HCT116 (cell line): ENCODE data around the gene PCP2. TPM values are rescaled to one million over a fixed set of nuclear protein-coding genes. Genes with fewer than 3 reads are reported as not detected.

Experiments
- ATAC-seq: fragments of 200-7000 bp; cut with Tn5 transposase; 2 replicates; pipeline ENCODE4 v1.9.1; 2020; ENCODE audit warnings: mild to moderate bottlenecking, moderate library complexity
- BruUV-seq: library from RNA; stranded (reverse); fragments of 400-500 nt; replicated peaks from 2 replicates; lab custom pipeline; 2021; lab: Mats Ljungman, UMichigan
- CTCF ChIA-PET: fragments of 300-600 bp; sonication (Branson Sonifier 250); formaldehyde crosslinking; loops from one replicate; lab custom pipeline; 2021; ENCODE audit warnings: antibody characterized with exemption; lab: Charles Lee
- POLR2A ChIA-PET: fragments of 300-600, 350-600 bp; sonication (Branson Sonifier 250); formaldehyde crosslinking; loops from one replicate; lab custom pipeline; 2021; ENCODE audit warnings: antibody characterized with exemption; lab: Charles Lee
- RAD21 ChIA-PET, 2 experiments: fragments of 300-600 bp; sonication (Branson Sonifier 250); formaldehyde crosslinking; loops; one replicate each; lab custom pipeline; 2023; ENCODE audit warnings: low total read pairs in 2 of 2; ENCODE audit not compliant: uncharacterized antibody in 2 of 2, unreplicated experiment in 2 of 2, low non-redundant PET in 1 of 2; lab: Charles Lee
- DNase-seq: peaks from one replicate; pipeline ENCODE4 v3.0.0-alpha.2; 2010; ENCODE audit warnings: low read depth, low spot score
- H2AFZ ChIP-seq: fragments of 200-600 bp; shearing (Covaris generic), sonication (generic); 2 replicates; pipeline ENCODE4 v1.6.1; 2017; ENCODE audit warnings: low read depth, mixed run types, mixed read lengths, antibody characterized with exemption, low read length; ENCODE audit not compliant: poor library complexity, severe bottlenecking
- H3K27ac ChIP-seq: 2 replicates; pipeline ENCODE4 v1.5.1; 2012; ENCODE audit warnings: low read depth, low read length
- H3K27me3 ChIP-seq: fragments of 200-600 bp; sonication (generic); 2 replicates; pipeline ENCODE4 v1.6.1; 2016; ENCODE audit warnings: mixed run types, low read length, mixed read lengths; ENCODE audit not compliant: insufficient read depth
- H3K36me3 ChIP-seq, 2 experiments: fragments of 200-500 bp in 1 of 2; fragments of 200-600 bp in 1 of 2; sonication (Bioruptor generic) in 1 of 2; sonication (generic) in 1 of 2; 2 replicates each; pipeline versions ENCODE4 v1.5.1 to v1.6.1; 2014 to 2016; ENCODE audit warnings: low read length in 2 of 2, inconsistent platforms in 1 of 2, mixed read lengths in 1 of 2, mixed run types in 1 of 2; ENCODE audit not compliant: insufficient read depth in 2 of 2, control insufficient read depth in 1 of 2
- H3K4me1 ChIP-seq, 2 experiments: fragments of 200-600 bp in 1 of 2; sonication (generic) in 1 of 2; 2 replicates each; pipeline versions ENCODE4 v1.5.1 to v1.6.1; 2012 to 2017; ENCODE audit warnings: low read length in 2 of 2, inconsistent platforms in 1 of 2, mild to moderate bottlenecking in 1 of 2, mixed read lengths in 1 of 2, mixed run types in 1 of 2, moderate library complexity in 1 of 2; ENCODE audit not compliant: insufficient read depth in 2 of 2, control insufficient read depth in 1 of 2
- H3K4me2 ChIP-seq: fragments of 200-600 bp; sonication (generic); 2 replicates; pipeline ENCODE4 v1.6.1; 2017; ENCODE audit warnings: mixed run types, low read length, mixed read lengths
- H3K4me3 ChIP-seq, 2 experiments: fragments of 200-600 bp in 1 of 2; sonication (generic) in 1 of 2; replicated peaks in 1 of 2; 2 replicates each; pipeline ENCODE4 v1.5.1; 2011 to 2016; ENCODE audit warnings: low read length in 2 of 2, control low read depth in 1 of 2, low read depth in 1 of 2, mild to moderate bottlenecking in 1 of 2, mixed read lengths in 1 of 2, mixed run types in 1 of 2
- H3K79me2 ChIP-seq: fragments of 200-600 bp; sonication (generic); 2 replicates; pipeline ENCODE4 v1.6.1; 2017; ENCODE audit warnings: mild to moderate bottlenecking, mixed run types, low read length, moderate library complexity, mixed read lengths; ENCODE audit not compliant: insufficient read depth
- H3K9ac ChIP-seq: fragments of 200-600 bp; sonication (generic); 2 replicates; pipeline ENCODE4 v1.6.1; 2016; ENCODE audit warnings: low read length, mixed read lengths
- H3K9me2 ChIP-seq: fragments of 200-600 bp; sonication (generic), shearing (Covaris generic); 2 replicates; pipeline ENCODE4 v1.6.1; 2017; ENCODE audit warnings: mixed run types, mild to moderate bottlenecking, moderate library complexity; ENCODE audit not compliant: insufficient read depth
- H3K9me3 ChIP-seq, 2 experiments: fragments of 200-500 bp in 1 of 2; fragments of 200-600 bp in 1 of 2; sonication (Bioruptor generic) in 1 of 2; sonication (generic) in 1 of 2; 2 replicates each; pipeline ENCODE4 v1.6.1; 2014 to 2017; ENCODE audit warnings: low read length in 2 of 2, mixed read lengths in 2 of 2, inconsistent platforms in 1 of 2, low read depth in 1 of 2, mild to moderate bottlenecking in 1 of 2, mixed run types in 1 of 2, moderate library complexity in 1 of 2; ENCODE audit not compliant: control insufficient read depth in 1 of 2, insufficient read depth in 1 of 2
- H4K20me1 ChIP-seq: fragments of 200-600 bp; sonication (generic), shearing (Covaris generic); 2 replicates; pipeline ENCODE4 v1.6.1; 2017; ENCODE audit warnings: mixed run types, mild to moderate bottlenecking, moderate library complexity; ENCODE audit not compliant: insufficient read depth
- ATF3 ChIP-seq: IDR thresholded peaks from 2 replicates; pipeline ENCODE4 v1.6.1; 2012
- EZH2 ChIP-seq: fragments of 200-600 bp; sonication (generic); IDR thresholded peaks from 2 replicates; pipeline ENCODE4 v1.6.1; 2017; ENCODE audit warnings: antibody characterized with exemption, mixed run types
- FOSL1 ChIP-seq: IDR thresholded peaks from 2 replicates; pipeline ENCODE4 v1.6.1; 2012; ENCODE audit warnings: low read depth
- POLR2AphosphoS5 ChIP-seq: IDR thresholded peaks from 2 replicates; pipeline ENCODE4 v1.6.1; 2011; ENCODE audit warnings: mild to moderate bottlenecking, low read depth, low read length, moderate library complexity
- RAD21 ChIP-seq: IDR thresholded peaks from 2 replicates; pipeline ENCODE4 v1.6.1; 2012; ENCODE audit warnings: low read depth, mild to moderate bottlenecking
- REST ChIP-seq: IDR thresholded peaks from 2 replicates; pipeline ENCODE4 v1.6.1; 2012; ENCODE audit warnings: low read depth
- SP1 ChIP-seq: IDR thresholded peaks from 2 replicates; pipeline ENCODE4 v1.6.1; 2012; ENCODE audit warnings: low read depth
- ZBTB33 ChIP-seq: IDR thresholded peaks from 2 replicates; pipeline ENCODE4 v1.6.1; 2011; ENCODE audit warnings: mild to moderate bottlenecking, low read length, moderate library complexity; ENCODE audit not compliant: insufficient replicate concordance; ENCODE audit errors: extremely low read depth
- intact Hi-C: fragments of 100-400 bp; cut with micrococcal nuclease; formaldehyde crosslinking; loops from 2 replicates; pipeline ENCODE4 v1.10.0; 2022
- total RNA-seq: library from RNA; stranded (reverse); gene quantifications from one replicate; pipeline ENCODE4 v1.2.1, GENCODE V29; 2021; ENCODE audit not compliant: unreplicated experiment

PCP2 gene
- total RNA-seq, 1 experiment from 2014 or later = 0.32 TPM

GRCh38 chr19:7674010-7675005 is 40.8 kb upstream of the PCP2 start:
- H3K36me3 ChIP-seq = no peaks in the 10 kb centered on the region
- peaks cover 0 to 3% of the 10 kb centered on the region in 2 experiments; a peak in 1 of 4 replicates for H3K9me3 ChIP-seq
- no peaks in the 10 kb centered on the region for H3K9me2 ChIP-seq
- peak overlapping the region; percentile 71 for H2AFZ ChIP-seq
- no peaks in the 10 kb centered on the region for H3K79me2 ChIP-seq
- no peaks in the 10 kb centered on the region for H4K20me1 ChIP-seq
- DNase-seq (peak; percentile 72), ATAC-seq (peak; percentile 99)
- H3K4me3 ChIP-seq = no peak overlapping the region
- ChIA-PET RAD21 (interaction anchor here in 1 of 2 experiments (0.7 kb wide), 1 partner anchor 106 kb away, joined by 3 read pairs; no protein-coding TSS in a partner anchor), CTCF (interaction anchor here (1.5 kb wide), 1 partner anchor 106 kb away, joined by 8 read pairs; no protein-coding TSS in a partner anchor), POLR2A (interaction anchor here (0.8 kb wide), 1 partner anchor 179 kb away, joined by 3 read pairs; no protein-coding TSS in a partner anchor)
- no peak for TF ChIP-seq ZBTB33
- TF ChIP-seq SP1 = peak; percentile 38; the same call in 1 of the 2 replicates
- intact Hi-C loops = no loop called here
- H3K9ac ChIP-seq = no peak overlapping the region
- no peaks in the 10 kb centered on the region for H3K27me3 ChIP-seq
- H3K27ac ChIP-seq = no peak overlapping the region
- H3K4me2 ChIP-seq = peak overlapping the region; percentile 44
- H3K4me1 ChIP-seq = peaks cover 3 to 11% of the 10 kb centered on the region in 2 experiments; a peak in 3 of 4 replicates
- no TSS peak for BruUV-seq

DNA sequence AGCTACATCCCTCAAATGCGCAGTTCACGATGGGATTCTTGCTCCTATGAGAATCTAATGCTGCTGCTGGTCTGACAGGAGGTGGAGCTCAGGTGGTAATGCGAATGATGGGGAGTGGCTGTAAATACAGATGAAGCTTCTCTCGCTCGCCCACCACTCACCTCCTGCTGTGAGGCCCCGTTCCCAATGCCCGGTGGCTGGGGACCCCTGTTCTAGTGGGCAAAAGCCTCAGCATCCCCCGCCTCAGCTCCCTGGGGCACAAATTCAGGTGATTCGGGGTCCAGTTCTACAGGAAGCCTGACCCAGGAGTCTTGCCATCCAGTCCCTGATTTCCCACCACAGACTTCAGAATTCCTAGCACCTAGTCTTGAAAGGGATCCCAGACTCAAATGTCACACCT is 39.0 kb upstream of the PCP2 start:
- POLR2A ChIA-PET = no interaction called here
- no peak overlapping the region for H3K4me3 ChIP-seq
- no peak overlapping the region for H2AFZ ChIP-seq
- H3K9me3 ChIP-seq = peaks cover 0 to 3% of the 10 kb centered on the region in 2 experiments; a peak in 1 of 4 replicates
- no peaks in the 10 kb centered on the region for H3K27me3 ChIP-seq
- CTCF ChIA-PET = no interaction called here
- no TSS peak for BruUV-seq
- intact Hi-C loops = no loop called here
- ATAC-seq (no peak), DNase-seq (no peak)
- H3K9me2 ChIP-seq = no peaks in the 10 kb centered on the region
- H4K20me1 ChIP-seq = no peaks in the 10 kb centered on the region
- H3K36me3 ChIP-seq = no peaks in the 10 kb centered on the region
- no peak overlapping the region for H3K27ac ChIP-seq
- peaks cover 3 to 10% of the 10 kb centered on the region in 2 experiments; a peak in 3 of 4 replicates for H3K4me1 ChIP-seq
- RAD21 ChIA-PET = no interaction called here
- no peak overlapping the region for H3K4me2 ChIP-seq
- no peaks in the 10 kb centered on the region for H3K79me2 ChIP-seq
- no peak overlapping the region for H3K9ac ChIP-seq
- TF ChIP-seq EZH2 = no peak
- no peak for TF ChIP-seq RAD21
- no peak for TF ChIP-seq FOSL1
- TF ChIP-seq REST = no peak
- no peak for TF ChIP-seq SP1
- no peak for TF ChIP-seq ATF3
- no peak for TF ChIP-seq POLR2AphosphoS5
